ENCODE measurements around the gene TNFRSF25.

DNA sequence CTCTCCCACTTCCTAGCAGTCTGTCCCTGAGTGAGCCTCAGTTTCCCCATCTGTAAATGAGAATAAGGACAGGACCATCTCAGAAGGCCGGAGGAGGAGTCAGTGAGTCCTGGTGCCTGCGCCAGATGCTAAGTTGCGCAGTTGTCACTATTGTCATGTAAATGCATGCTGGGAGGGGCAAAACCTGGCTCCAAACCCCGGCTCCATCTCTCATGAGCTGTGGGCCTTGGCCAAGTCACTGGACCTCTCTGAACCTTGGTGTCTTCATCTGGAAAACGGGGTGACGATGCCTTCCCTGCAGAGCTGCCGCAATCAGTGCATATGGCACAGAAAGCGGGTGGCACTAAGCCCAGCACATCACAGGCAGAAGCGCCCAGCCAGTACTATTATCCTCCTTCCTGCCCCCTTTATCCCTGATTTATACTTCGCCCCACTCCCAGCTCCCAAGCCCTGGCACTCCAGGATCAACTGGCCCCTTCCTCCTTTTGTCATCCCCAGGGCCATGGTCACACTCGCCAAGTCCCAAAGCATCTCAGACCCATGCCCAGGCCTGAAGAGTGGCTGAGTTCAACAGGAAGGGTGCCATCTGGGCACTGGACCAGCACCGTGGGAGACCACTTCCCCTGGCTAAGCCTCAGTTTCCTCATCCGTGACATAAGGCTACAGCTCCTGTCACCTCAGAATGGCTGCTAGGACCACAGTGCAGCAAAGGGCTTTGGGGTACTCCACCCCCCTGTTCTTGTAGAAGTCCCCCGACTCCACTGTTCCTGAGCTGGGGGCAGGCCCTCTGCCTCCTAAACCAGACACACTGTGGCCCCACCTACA is 29.8 kb upstream of the TNFRSF25 start:
- TF ChIP-seq, protein P1, sequence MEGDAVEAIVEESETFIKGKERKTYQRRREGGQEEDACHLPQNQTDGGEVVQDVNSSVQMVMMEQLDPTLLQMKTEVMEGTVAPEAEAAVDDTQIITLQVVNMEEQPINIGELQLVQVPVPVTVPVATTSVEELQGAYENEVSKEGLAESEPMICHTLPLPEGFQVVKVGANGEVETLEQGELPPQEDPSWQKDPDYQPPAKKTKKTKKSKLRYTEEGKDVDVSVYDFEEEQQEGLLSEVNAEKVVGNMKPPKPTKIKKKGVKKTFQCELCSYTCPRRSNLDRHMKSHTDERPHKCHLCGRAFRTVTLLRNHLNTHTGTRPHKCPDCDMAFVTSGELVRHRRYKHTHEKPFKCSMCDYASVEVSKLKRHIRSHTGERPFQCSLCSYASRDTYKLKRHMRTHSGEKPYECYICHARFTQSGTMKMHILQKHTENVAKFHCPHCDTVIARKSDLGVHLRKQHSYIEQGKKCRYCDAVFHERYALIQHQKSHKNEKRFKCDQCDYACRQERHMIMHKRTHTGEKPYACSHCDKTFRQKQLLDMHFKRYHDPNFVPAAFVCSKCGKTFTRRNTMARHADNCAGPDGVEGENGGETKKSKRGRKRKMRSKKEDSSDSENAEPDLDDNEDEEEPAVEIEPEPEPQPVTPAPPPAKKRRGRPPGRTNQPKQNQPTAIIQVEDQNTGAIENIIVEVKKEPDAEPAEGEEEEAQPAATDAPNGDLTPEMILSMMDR (IDR thresholded peaks at IDR 0.05), result no peak
- TF ChIP-seq POLR2A (IDR thresholded peaks at IDR 0.05), result no peak
